WTC11 (cell line): ENCODE results near the gene ATP11B. TPM values are rescaled to one million over a fixed set of nuclear protein-coding genes. Genes with fewer than 3 reads are reported as not detected.

Experiments used
- ATAC-seq: fragments of 200-7000 bp; cut with Tn5 transposase; 2 replicates; pipeline ENCODE4 v1.10.0; 2021; ENCODE audit warnings: mild to moderate bottlenecking, moderate library complexity
- CTCF ChIA-PET: fragments of 300-600 bp; sonication (Branson Sonifier 250); formaldehyde crosslinking; loops from one replicate; lab custom pipeline; 2021; ENCODE audit warnings: antibody characterized with exemption; lab: Charles Lee
- POLR2A ChIA-PET: fragments of 350-600 bp; sonication (Branson Sonifier 250); formaldehyde crosslinking; loops from one replicate; lab custom pipeline; 2021; ENCODE audit warnings: antibody characterized with exemption; lab: Charles Lee
- DNase-seq: peaks from one replicate; pipeline ENCODE4 v3.0.0; 2021; ENCODE audit warnings: low spot score
- H3K27ac Mint-ChIP-seq: 2 replicates; pipeline ENCODE4 v1.8.0; 2021; ENCODE audit warnings: mixed read lengths
- H3K27me3 Mint-ChIP-seq: 2 replicates; pipeline ENCODE4 v1.8.0; 2021; ENCODE audit warnings: low read depth, mild to moderate bottlenecking, moderate library complexity, mixed read lengths
- H3K36me3 Mint-ChIP-seq: 2 replicates; pipeline ENCODE4 v1.8.0; 2021; ENCODE audit warnings: mixed read lengths
- H3K4me1 Mint-ChIP-seq: 2 replicates; pipeline ENCODE4 v1.8.0; 2022; ENCODE audit warnings: mixed read lengths
- H3K4me3 Mint-ChIP-seq: 2 replicates; pipeline ENCODE4 v1.8.0; 2021; ENCODE audit warnings: mild to moderate bottlenecking, moderate library complexity, mixed read lengths
- H3K9me3 Mint-ChIP-seq: 2 replicates; pipeline ENCODE4 v1.8.0; 2021; ENCODE audit warnings: mixed read lengths
- CBFB ChIP-seq: sonication (generic); formaldehyde crosslinking; IDR thresholded peaks from 2 replicates; pipeline ENCODE4 v1.8.1; 2022; ENCODE audit warnings: mild to moderate bottlenecking, low read depth, missing genetic modification reagents
- CTCF ChIP-seq: fragments of 200-600 bp; IDR thresholded peaks from 2 replicates; pipeline ENCODE4 v1.8.0; 2022; ENCODE audit warnings: antibody characterized with exemption
- ETV6 ChIP-seq: sonication (generic); formaldehyde crosslinking; IDR thresholded peaks from 2 replicates; pipeline ENCODE4 v1.8.1; 2022; ENCODE audit warnings: mild to moderate bottlenecking, missing genetic modification reagents
- FOXP1 ChIP-seq: sonication (generic); formaldehyde crosslinking; IDR thresholded peaks from 2 replicates; pipeline ENCODE4 v1.8.0; 2022; ENCODE audit warnings: missing genetic modification reagents, mild to moderate bottlenecking, moderate library complexity, borderline replicate concordance
- GABPB1 ChIP-seq: sonication (generic); formaldehyde crosslinking; IDR thresholded peaks from 2 replicates; pipeline ENCODE4 v1.8.1; 2023; ENCODE audit warnings: mild to moderate bottlenecking, missing genetic modification reagents
- GTF2I ChIP-seq: fragments of 250-450 bp; sonication (Bioruptor Pico); conservative IDR thresholded peaks from 2 replicates; pipeline ENCODE4 v1.4.0; 2021; ENCODE audit warnings: mild to moderate bottlenecking
- HMGXB4 ChIP-seq: sonication (generic); formaldehyde crosslinking; IDR thresholded peaks from 2 replicates; pipeline ENCODE4 v1.8.1; 2023; ENCODE audit warnings: mild to moderate bottlenecking, moderate library complexity, missing genetic modification reagents
- KAT7 ChIP-seq: sonication (generic); formaldehyde crosslinking; IDR thresholded peaks from 2 replicates; pipeline ENCODE4 v1.8.1; 2023; ENCODE audit warnings: missing genetic modification reagents, mild to moderate bottlenecking, borderline replicate concordance
- MYBL2 ChIP-seq: sonication (generic); formaldehyde crosslinking; IDR thresholded peaks from 2 replicates; pipeline ENCODE4 v1.8.1; 2023; ENCODE audit warnings: mild to moderate bottlenecking, moderate library complexity, missing genetic modification reagents
- NFATC4 ChIP-seq: fragments of 250-450 bp; sonication (Bioruptor Pico); IDR thresholded peaks from 2 replicates; pipeline ENCODE4 v1.9.0; 2021; ENCODE audit warnings: mild to moderate bottlenecking
- PREB ChIP-seq: sonication (generic); formaldehyde crosslinking; IDR thresholded peaks from 2 replicates; pipeline ENCODE4 v1.8.1; 2022; ENCODE audit warnings: mild to moderate bottlenecking, missing genetic modification reagents, moderate library complexity, borderline replicate concordance
- RORB ChIP-seq: fragments of 250-450 bp; sonication (Bioruptor Pico); IDR thresholded peaks from 2 replicates; pipeline ENCODE4 v1.9.0; 2021; ENCODE audit warnings: mild to moderate bottlenecking
- TP53 ChIP-seq: sonication (generic); formaldehyde crosslinking; IDR thresholded peaks from 2 replicates; pipeline ENCODE4 v1.8.1; 2023; ENCODE audit warnings: mild to moderate bottlenecking, missing genetic modification reagents
- ZNF263 ChIP-seq: sonication (generic); formaldehyde crosslinking; IDR thresholded peaks from 2 replicates; pipeline ENCODE4 v1.8.1; 2022; ENCODE audit warnings: low read depth, mild to moderate bottlenecking, moderate library complexity, missing genetic modification reagents
- ZNF317 ChIP-seq: sonication (generic); formaldehyde crosslinking; IDR thresholded peaks from 2 replicates; pipeline ENCODE4 v1.8.1; 2023; ENCODE audit warnings: low read depth, mild to moderate bottlenecking, moderate library complexity, missing genetic modification reagents, borderline replicate concordance
- ZNF396 ChIP-seq: fragments of 250-450 bp; sonication (Bioruptor Pico); IDR thresholded peaks from 2 replicates; pipeline ENCODE4 v1.8.0; 2021; ENCODE audit warnings: mild to moderate bottlenecking, moderate library complexity, borderline replicate concordance
- total RNA-seq: library from RNA; stranded (reverse); gene quantifications from 3 replicates; pipeline ENCODE4 v1.2.3, GENCODE V29; 2021
- TF ChIP-seq, protein P1 (sequence below): sonication (generic); formaldehyde crosslinking; IDR thresholded peaks from 2 replicates; pipeline ENCODE4 v1.8.1; 2023; ENCODE audit warnings: mild to moderate bottlenecking, missing genetic modification reagents, borderline replicate concordance
- TF ChIP-seq, protein P2 (sequence below): sonication (generic); formaldehyde crosslinking; IDR thresholded peaks from 2 replicates; pipeline ENCODE4 v1.8.0; 2022; ENCODE audit warnings: mild to moderate bottlenecking, missing genetic modification reagents
- TF ChIP-seq, protein P3 (sequence below): sonication (generic); formaldehyde crosslinking; IDR thresholded peaks from 2 replicates; pipeline ENCODE4 v1.8.0; 2022; ENCODE audit warnings: mild to moderate bottlenecking, missing genetic modification reagents
- TF ChIP-seq, protein P4 (sequence below): sonication (generic); formaldehyde crosslinking; IDR thresholded peaks from 2 replicates; pipeline ENCODE4 v1.8.0; 2022; ENCODE audit warnings: mild to moderate bottlenecking, missing genetic modification reagents

ATP11B gene
- total RNA-seq, 1 experiment from 2014 or later, result 25.7 TPM

- TF ChIP-seq CTCF (no peak), GTF2I (CRISPR knock-in tag) (no peak), ZNF263 (CRISPR knock-in tag) (no peak)
- TF ChIP-seq, all 79 proteins: peak for 0
Measured at GRCh38 chr3:182904164-182904563, 110.9 kb downstream of the ATP11B start (continued).

- 0 out of 2 replicates have a peak, but pooled peaks cover 3% of the 10 kb centered on the region for H3K4me1 Mint-ChIP-seq
- H3K36me3 Mint-ChIP-seq, result no peaks in the 10 kb centered on the region
- CTCF ChIA-PET, result interaction anchor here (0.5 kb wide), 1 partner anchor 143 kb away, joined by 3 read pairs; no protein-coding TSS in a partner anchor
- no peaks in the 10 kb centered on the region for H3K27me3 Mint-ChIP-seq
- no peak overlapping the region for H3K4me3 Mint-ChIP-seq
- DNase-seq (no peak), ATAC-seq (no peak)
- H3K9me3 Mint-ChIP-seq, result no peaks in the 10 kb centered on the region
- no peak for TF ChIP-seq MYBL2 (CRISPR knock-in tag)
- TF ChIP-seq HMGXB4 (CRISPR knock-in tag), result no peak
- TF ChIP-seq TP53 (CRISPR knock-in tag), result no peak
- TF ChIP-seq ZNF317 (CRISPR knock-in tag), result no peak
- TF ChIP-seq FOXP1, result no peak
- TF ChIP-seq, protein P1, sequence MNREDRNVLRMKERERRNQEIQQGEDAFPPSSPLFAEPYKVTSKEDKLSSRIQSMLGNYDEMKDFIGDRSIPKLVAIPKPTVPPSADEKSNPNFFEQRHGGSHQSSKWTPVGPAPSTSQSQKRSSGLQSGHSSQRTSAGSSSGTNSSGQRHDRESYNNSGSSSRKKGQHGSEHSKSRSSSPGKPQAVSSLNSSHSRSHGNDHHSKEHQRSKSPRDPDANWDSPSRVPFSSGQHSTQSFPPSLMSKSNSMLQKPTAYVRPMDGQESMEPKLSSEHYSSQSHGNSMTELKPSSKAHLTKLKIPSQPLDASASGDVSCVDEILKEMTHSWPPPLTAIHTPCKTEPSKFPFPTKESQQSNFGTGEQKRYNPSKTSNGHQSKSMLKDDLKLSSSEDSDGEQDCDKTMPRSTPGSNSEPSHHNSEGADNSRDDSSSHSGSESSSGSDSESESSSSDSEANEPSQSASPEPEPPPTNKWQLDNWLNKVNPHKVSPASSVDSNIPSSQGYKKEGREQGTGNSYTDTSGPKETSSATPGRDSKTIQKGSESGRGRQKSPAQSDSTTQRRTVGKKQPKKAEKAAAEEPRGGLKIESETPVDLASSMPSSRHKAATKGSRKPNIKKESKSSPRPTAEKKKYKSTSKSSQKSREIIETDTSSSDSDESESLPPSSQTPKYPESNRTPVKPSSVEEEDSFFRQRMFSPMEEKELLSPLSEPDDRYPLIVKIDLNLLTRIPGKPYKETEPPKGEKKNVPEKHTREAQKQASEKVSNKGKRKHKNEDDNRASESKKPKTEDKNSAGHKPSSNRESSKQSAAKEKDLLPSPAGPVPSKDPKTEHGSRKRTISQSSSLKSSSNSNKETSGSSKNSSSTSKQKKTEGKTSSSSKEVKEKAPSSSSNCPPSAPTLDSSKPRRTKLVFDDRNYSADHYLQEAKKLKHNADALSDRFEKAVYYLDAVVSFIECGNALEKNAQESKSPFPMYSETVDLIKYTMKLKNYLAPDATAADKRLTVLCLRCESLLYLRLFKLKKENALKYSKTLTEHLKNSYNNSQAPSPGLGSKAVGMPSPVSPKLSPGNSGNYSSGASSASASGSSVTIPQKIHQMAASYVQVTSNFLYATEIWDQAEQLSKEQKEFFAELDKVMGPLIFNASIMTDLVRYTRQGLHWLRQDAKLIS (CRISPR knock-in tag), result no peak
- H3K27ac Mint-ChIP-seq, result no peak overlapping the region
- POLR2A ChIA-PET, result no interaction called here
Measured at GRCh38 chr3:182905623-182906022, 112.3 kb downstream of the ATP11B start.

GRCh38 chr3:182906036-182906435 lies 112.7 kb downstream of the ATP11B start:
- Mint-ChIP-seq H3K4me3 (no peak overlapping the region), H3K9me3 (no peaks in the 10 kb centered on the region), H3K4me1 (0 out of 2 replicates have a peak, but pooled peaks cover 3% of the 10 kb centered on the region), H3K36me3 (no peaks in the 10 kb centered on the region), H3K27me3 (no peaks in the 10 kb centered on the region), H3K27ac (no peak overlapping the region)
- CTCF ChIA-PET, result no interaction called here
- DNase-seq (no peak), ATAC-seq (no peak)
- POLR2A ChIA-PET, result no interaction called here
- no peak for TF ChIP-seq PREB (CRISPR knock-in tag)
- TF ChIP-seq GABPB1, result no peak
- TF ChIP-seq TP53 (CRISPR knock-in tag), result no peak
- TF ChIP-seq ZNF396, result no peak
- TF ChIP-seq ETV6 (CRISPR knock-in tag), result no peak
- TF ChIP-seq, protein P2, sequence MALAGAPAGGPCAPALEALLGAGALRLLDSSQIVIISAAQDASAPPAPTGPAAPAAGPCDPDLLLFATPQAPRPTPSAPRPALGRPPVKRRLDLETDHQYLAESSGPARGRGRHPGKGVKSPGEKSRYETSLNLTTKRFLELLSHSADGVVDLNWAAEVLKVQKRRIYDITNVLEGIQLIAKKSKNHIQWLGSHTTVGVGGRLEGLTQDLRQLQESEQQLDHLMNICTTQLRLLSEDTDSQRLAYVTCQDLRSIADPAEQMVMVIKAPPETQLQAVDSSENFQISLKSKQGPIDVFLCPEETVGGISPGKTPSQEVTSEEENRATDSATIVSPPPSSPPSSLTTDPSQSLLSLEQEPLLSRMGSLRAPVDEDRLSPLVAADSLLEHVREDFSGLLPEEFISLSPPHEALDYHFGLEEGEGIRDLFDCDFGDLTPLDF (CRISPR knock-in tag), result no peak
- no peak for TF ChIP-seq ZNF317 (CRISPR knock-in tag)
- TF ChIP-seq RORB (CRISPR knock-in tag), result no peak
- TF ChIP-seq, protein P3, sequence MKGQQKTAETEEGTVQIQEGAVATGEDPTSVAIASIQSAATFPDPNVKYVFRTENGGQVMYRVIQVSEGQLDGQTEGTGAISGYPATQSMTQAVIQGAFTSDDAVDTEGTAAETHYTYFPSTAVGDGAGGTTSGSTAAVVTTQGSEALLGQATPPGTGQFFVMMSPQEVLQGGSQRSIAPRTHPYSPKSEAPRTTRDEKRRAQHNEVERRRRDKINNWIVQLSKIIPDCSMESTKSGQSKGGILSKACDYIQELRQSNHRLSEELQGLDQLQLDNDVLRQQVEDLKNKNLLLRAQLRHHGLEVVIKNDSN (CRISPR knock-in tag), result no peak
- TF ChIP-seq, protein P4, sequence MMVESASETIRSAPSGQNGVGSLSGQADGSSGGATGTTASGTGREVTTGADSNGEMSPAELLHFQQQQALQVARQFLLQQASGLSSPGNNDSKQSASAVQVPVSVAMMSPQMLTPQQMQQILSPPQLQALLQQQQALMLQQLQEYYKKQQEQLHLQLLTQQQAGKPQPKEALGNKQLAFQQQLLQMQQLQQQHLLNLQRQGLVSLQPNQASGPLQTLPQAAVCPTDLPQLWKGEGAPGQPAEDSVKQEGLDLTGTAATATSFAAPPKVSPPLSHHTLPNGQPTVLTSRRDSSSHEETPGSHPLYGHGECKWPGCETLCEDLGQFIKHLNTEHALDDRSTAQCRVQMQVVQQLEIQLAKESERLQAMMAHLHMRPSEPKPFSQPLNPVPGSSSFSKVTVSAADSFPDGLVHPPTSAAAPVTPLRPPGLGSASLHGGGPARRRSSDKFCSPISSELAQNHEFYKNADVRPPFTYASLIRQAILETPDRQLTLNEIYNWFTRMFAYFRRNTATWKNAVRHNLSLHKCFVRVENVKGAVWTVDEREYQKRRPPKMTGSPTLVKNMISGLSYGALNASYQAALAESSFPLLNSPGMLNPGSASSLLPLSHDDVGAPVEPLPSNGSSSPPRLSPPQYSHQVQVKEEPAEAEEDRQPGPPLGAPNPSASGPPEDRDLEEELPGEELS (CRISPR knock-in tag), result no peak
- TF ChIP-seq CBFB (CRISPR knock-in tag), result no peak
- TF ChIP-seq NFATC4, result no peak
- TF ChIP-seq KAT7 (CRISPR knock-in tag), result no peak
